Measurements from ENCODE around the gene PHLDB2.

GRCh38 chr3:111999484-112000324, 140.6 kb downstream of the PHLDB2 start:
- TF ChIP-seq CTCF (conservative IDR thresholded peaks at IDR 0.05 in 1 of 2, IDR thresholded peaks at IDR 0.05 in 1 of 2; ENCODE audit: low read depth in 1 of 2, low read length in 2 of 2) (no peak), EZH2 (IDR thresholded peaks at IDR 0.05; ENCODE audit: low read length, missing control alignments) (no peak)
